Measurements from ENCODE around the gene FANCM. TPM values are rescaled to one million over a fixed set of nuclear protein-coding genes. Genes with fewer than 3 reads are reported as not detected.

The FANCM gene
- total RNA-seq, 4 donors from 2014 or later: 0.75 to 6.2 (median 4.5) TPM

GRCh38 chr14:45094275-45094674 lies 41.5 kb upstream of the FANCM start:
- Histone ChIP-seq H3K4me3 (no peak overlapping the region), H3K27me3 (no peaks in the 10 kb centered on the region), H3K4me1 (peaks cover 5 to 16% (median 8%) of the 10 kb centered on the region in 4 donors), H3K27ac (no peak overlapping the region), H3K9me3 (no peaks in the 10 kb centered on the region), H3K36me3 (peaks cover 0 to 26% (median 12%) of the 10 kb centered on the region in 4 donors)
- no peak for DNase-seq
- WGBS, 2 donors (ENCODE audit: low coverage in 1 of 2): 91 to 100% methylated on average over 2 of the region's 2 CpGs
- intact Hi-C loops (cut with DNase I; ENCODE audit: low total_unique reads) (no loop called here), in situ Hi-C loops (cut with MboI; ENCODE audit: low pct_ligation_motif_present in 1 of 4, low pct_unique_long_range_greater_than_20kb in 1 of 4, low sequenced_read_pairs in 3 of 4) (no loop called here)
- no peak for TF ChIP-seq POLR2AphosphoS5 (IDR thresholded peaks at IDR 0.05)
- TF ChIP-seq EP300 (IDR thresholded peaks at IDR 0.05; ENCODE audit: low read depth): no peak
- no peak for TF ChIP-seq POLR2A (IDR thresholded peaks at IDR 0.05)
- TF ChIP-seq CTCF (IDR thresholded peaks at IDR 0.05): no peak

GRCh38 chr14:45095143-45095542 lies 40.6 kb upstream of the FANCM start:
- Histone ChIP-seq H3K9me3 (no peaks in the 10 kb centered on the region), H3K4me3 (no peak overlapping the region), H3K4me1 (peaks cover 0 to 7% (median 0%) of the 10 kb centered on the region in 4 donors), H3K27ac (no peak overlapping the region), H3K27me3 (no peaks in the 10 kb centered on the region), H3K36me3 (peaks cover 0 to 34% (median 12%) of the 10 kb centered on the region in 4 donors)
- intact Hi-C loops (cut with DNase I; ENCODE audit: low total_unique reads) (no loop called here), in situ Hi-C loops (cut with MboI; ENCODE audit: low pct_ligation_motif_present in 1 of 4, low pct_unique_long_range_greater_than_20kb in 1 of 4, low sequenced_read_pairs in 3 of 4) (no loop called here)
- no peak for DNase-seq
- TF ChIP-seq POLR2A (IDR thresholded peaks at IDR 0.05) (no peak), EP300 (IDR thresholded peaks at IDR 0.05; ENCODE audit: low read depth) (no peak), CTCF (IDR thresholded peaks at IDR 0.05) (no peak), POLR2AphosphoS5 (IDR thresholded peaks at IDR 0.05) (no peak)
- WGBS, 2 donors (ENCODE audit: low coverage in 1 of 2): 80 to 100% methylated on average over 3 to 4 of the region's 4 CpGs

GRCh38 chr14:45096218-45096617 lies 39.5 kb upstream of the FANCM start:
- Histone ChIP-seq H3K9me3 (no peaks in the 10 kb centered on the region), H3K27ac (no peak overlapping the region), H3K4me3 (no peak overlapping the region), H3K4me1 (no peaks in the 10 kb centered on the region), H3K27me3 (no peaks in the 10 kb centered on the region), H3K36me3 (peaks cover 0 to 45% (median 14%) of the 10 kb centered on the region in 4 donors)
- intact Hi-C loops (cut with DNase I; ENCODE audit: low total_unique reads) (no loop called here), in situ Hi-C loops (cut with MboI; ENCODE audit: low pct_ligation_motif_present in 1 of 4, low pct_unique_long_range_greater_than_20kb in 1 of 4, low sequenced_read_pairs in 3 of 4) (no loop called here)
- 93% methylated on average over 3 to 4 of the region's 4 CpGs for WGBS, 2 donors (ENCODE audit: low coverage in 1 of 2)
- DNase-seq: no peak
- TF ChIP-seq EP300 (IDR thresholded peaks at IDR 0.05; ENCODE audit: low read depth) (no peak), CTCF (IDR thresholded peaks at IDR 0.05) (no peak), POLR2AphosphoS5 (IDR thresholded peaks at IDR 0.05) (no peak), POLR2A (IDR thresholded peaks at IDR 0.05) (no peak)

- Histone ChIP-seq H3K4me3 (no peak overlapping the region), H3K27me3 (no peaks in the 10 kb centered on the region), H3K9me3 (no peaks in the 10 kb centered on the region), H3K36me3 (peaks cover 0 to 70% (median 12%) of the 10 kb centered on the region in 4 donors), H3K27ac (no peak overlapping the region), H3K4me1 (peaks cover 0 to 13% (median 6%) of the 10 kb centered on the region in 4 donors)
- no peak for DNase-seq
- intact Hi-C loops (cut with DNase I; ENCODE audit: low total_unique reads) (no loop called here), in situ Hi-C loops (cut with MboI; ENCODE audit: low pct_ligation_motif_present in 1 of 4, low pct_unique_long_range_greater_than_20kb in 1 of 4, low sequenced_read_pairs in 3 of 4) (no loop called here)
- no peak for TF ChIP-seq EP300 (IDR thresholded peaks at IDR 0.05; ENCODE audit: low read depth)
- TF ChIP-seq CTCF (IDR thresholded peaks at IDR 0.05): no peak
- no peak for TF ChIP-seq POLR2A (IDR thresholded peaks at IDR 0.05)
- no peak for TF ChIP-seq POLR2AphosphoS5 (IDR thresholded peaks at IDR 0.05)
These were observed 31.9 kb upstream of the FANCM start for GRCh38 chr14:45103806-45104205.
